Measurements from ENCODE around the gene NFAT5. TPM values are rescaled to one million over a fixed set of nuclear protein-coding genes. Genes with fewer than 3 reads are reported as not detected.

Gene NFAT5
- total RNA-seq, 2 donors from 2014 or later, result 41.4 to 52.7 TPM

GRCh38 chr16:69522041-69522578 is 43.7 kb upstream of the NFAT5 start:
- no peak for DNase-seq (ENCODE audit: low spot score)
- Histone ChIP-seq H3K4me1 (replicated peaks) (no peaks in the 10 kb centered on the region), H3K4me3 (no peak overlapping the region), H3K27ac (no peak overlapping the region), H3K27me3 (replicated peaks; ENCODE audit: insufficient read depth) (no peaks in the 10 kb centered on the region), H3K36me3 (no peaks in the 10 kb centered on the region), H3K9me3 (no peaks in the 10 kb centered on the region)
- intact Hi-C loops (cut with DNase I), result no loop called here
- TF ChIP-seq POLR2AphosphoS5 (IDR thresholded peaks at IDR 0.05) (no peak), POLR2A (IDR thresholded peaks at IDR 0.05) (no peak), CTCF (IDR thresholded peaks at IDR 0.05) (no peak)
- WGBS, result 93% methylated on average over 5 of the region's 5 CpGs

GRCh38 chr16:69522732-69523404 is 42.9 kb upstream of the NFAT5 start:
- H3K4me3 ChIP-seq, result no peak overlapping the region
- WGBS, result 96% methylated on average over 7 of the region's 7 CpGs
- no peaks in the 10 kb centered on the region for H3K27me3 ChIP-seq (replicated peaks; ENCODE audit: insufficient read depth)
- TF ChIP-seq POLR2A (IDR thresholded peaks at IDR 0.05), result no peak
- TF ChIP-seq POLR2AphosphoS5 (IDR thresholded peaks at IDR 0.05), result no peak
- TF ChIP-seq CTCF (IDR thresholded peaks at IDR 0.05), result no peak
- no peak overlapping the region for H3K27ac ChIP-seq
- no peak for DNase-seq (ENCODE audit: low spot score)
- no peaks in the 10 kb centered on the region for H3K36me3 ChIP-seq
- no peaks in the 10 kb centered on the region for H3K9me3 ChIP-seq
- no peaks in the 10 kb centered on the region for H3K4me1 ChIP-seq (replicated peaks)
- intact Hi-C loops (cut with DNase I), result no loop called here

- no peaks in the 10 kb centered on the region for H3K9me3 ChIP-seq
- no peak for DNase-seq (ENCODE audit: low spot score)
- no peak overlapping the region for H3K4me3 ChIP-seq
- WGBS, result 68% methylated on average over 13 of the region's 13 CpGs
- TF ChIP-seq CTCF (IDR thresholded peaks at IDR 0.05) (no peak), POLR2AphosphoS5 (IDR thresholded peaks at IDR 0.05) (no peak), POLR2A (IDR thresholded peaks at IDR 0.05) (no peak)
- intact Hi-C loops (cut with DNase I), result no loop called here
- H3K36me3 ChIP-seq, result no peaks in the 10 kb centered on the region
- no peaks in the 10 kb centered on the region for H3K27me3 ChIP-seq (replicated peaks; ENCODE audit: insufficient read depth)
- H3K27ac ChIP-seq, result no peak overlapping the region
- no peaks in the 10 kb centered on the region for H3K4me1 ChIP-seq (replicated peaks)
Observed at GRCh38 chr16:69523566-69524305, 42.0 kb upstream of the NFAT5 start.

- Histone ChIP-seq H3K4me1 (replicated peaks) (no peaks in the 10 kb centered on the region), H3K27ac (no peak overlapping the region), H3K9me3 (no peaks in the 10 kb centered on the region), H3K4me3 (no peak overlapping the region), H3K36me3 (no peaks in the 10 kb centered on the region), H3K27me3 (replicated peaks; ENCODE audit: insufficient read depth) (no peaks in the 10 kb centered on the region)
- DNase-seq (ENCODE audit: low spot score), result no peak
- WGBS, result 77% methylated on average over 11 of the region's 11 CpGs
- no peak for TF ChIP-seq CTCF (IDR thresholded peaks at IDR 0.05)
- no peak for TF ChIP-seq POLR2AphosphoS5 (IDR thresholded peaks at IDR 0.05)
- TF ChIP-seq POLR2A (IDR thresholded peaks at IDR 0.05), result no peak
- intact Hi-C loops (cut with DNase I), result no loop called here
Observed at GRCh38 chr16:69526831-69527655, 38.7 kb upstream of the NFAT5 start.

Measured in prostate gland (tissue), 2 donors.